ENCODE results near the gene NHEJ1. TPM values are rescaled to one million over a fixed set of nuclear protein-coding genes. Genes with fewer than 3 reads are reported as not detected.
A peak's percentile ranks its signal among the peaks of the same experiment; 100 is the strongest.

NHEJ1 gene
- total RNA-seq, 2 donors from 2014 or later, result 8.9 to 9.3 TPM

DNA sequence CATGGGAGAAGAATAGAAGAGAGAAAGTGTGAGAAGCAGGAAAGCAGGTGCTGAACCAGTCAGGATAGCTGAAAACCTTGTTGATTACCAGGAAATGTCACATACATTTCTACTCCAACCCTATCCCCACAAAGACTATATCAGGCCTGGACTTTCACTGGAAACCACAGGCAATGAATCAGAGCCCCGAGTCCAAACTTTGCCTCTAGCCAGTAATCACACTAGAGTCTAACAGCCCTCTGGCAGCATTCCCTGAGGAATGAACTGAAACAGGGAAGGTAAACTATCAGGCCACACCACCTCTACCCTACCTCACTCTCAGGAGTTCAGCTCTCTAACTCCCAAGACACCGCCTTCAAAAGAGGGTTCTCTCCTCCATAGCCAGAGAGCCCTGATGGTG lies 81.2 kb downstream of the NHEJ1 start:
- intact Hi-C loops (cut with DNase I), result no loop called here
- 75 to 91% methylated on average over 2 of the region's 2 CpGs for WGBS, 2 donors
- Histone ChIP-seq H3K27me3 (no peaks in the 10 kb centered on the region), H3K27ac (no peak overlapping the region), H3K4me3 (no peak overlapping the region), H3K4me1 (peaks cover 14% of the 10 kb centered on the region), H3K36me3 (replicated peaks in 1 of 2; ENCODE audit: insufficient read depth in 1 of 2, low read depth in 2 of 2) (peaks cover 0 to 4% of the 10 kb centered on the region in 2 donors), H3K9me3 (no peaks in the 10 kb centered on the region)
- no peak for TF ChIP-seq CTCF (IDR thresholded peaks at IDR 0.05)
- TF ChIP-seq POLR2A (IDR thresholded peaks at IDR 0.05), result no peak
- ATAC-seq (no peak), DNase-seq (no peak)

DNA sequence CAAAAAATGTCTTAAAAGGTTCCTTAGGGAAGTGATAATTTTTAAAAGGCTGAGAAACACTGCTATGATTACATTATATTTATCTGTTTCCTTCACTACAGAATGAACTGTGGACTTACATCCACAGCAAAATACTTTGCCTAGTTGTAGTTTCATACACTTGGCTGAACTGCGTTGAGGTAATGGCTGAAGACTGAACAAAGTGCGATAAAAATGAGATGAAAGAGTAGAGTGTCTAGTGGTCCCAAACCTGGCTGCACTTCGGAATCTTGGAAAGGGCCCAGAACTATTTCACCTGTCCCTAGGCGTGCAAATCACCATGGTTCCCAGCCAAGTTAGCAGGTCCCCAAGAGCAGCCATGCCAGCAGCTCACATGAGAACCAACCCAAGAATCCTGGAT lies 81.7 kb downstream of the NHEJ1 start:
- DNase-seq, result no peak
- Histone ChIP-seq H3K9me3 (no peaks in the 10 kb centered on the region), H3K4me1 (peaks cover 14% of the 10 kb centered on the region), H3K4me3 (no peak overlapping the region), H3K27me3 (no peaks in the 10 kb centered on the region), H3K27ac (no peak overlapping the region), H3K36me3 (replicated peaks in 1 of 2; ENCODE audit: insufficient read depth in 1 of 2, low read depth in 2 of 2) (peaks cover 0 to 4% of the 10 kb centered on the region in 2 donors)
- no peak for ATAC-seq
- no peak for TF ChIP-seq CTCF (IDR thresholded peaks at IDR 0.05)
- intact Hi-C loops (cut with DNase I), result no loop called here
- 85 to 98% methylated on average over 4 of the region's 4 CpGs for WGBS, 2 donors

- no peak overlapping the region for H3K27ac ChIP-seq
- no peaks in the 10 kb centered on the region for H3K27me3 ChIP-seq
- ATAC-seq (no peak), DNase-seq (no peak)
- peaks cover 0 to 4% of the 10 kb centered on the region in 2 donors for H3K36me3 ChIP-seq (replicated peaks in 1 of 2; ENCODE audit: insufficient read depth in 1 of 2, low read depth in 2 of 2)
- peaks cover 14% of the 10 kb centered on the region for H3K4me1 ChIP-seq
- H3K4me3 ChIP-seq, result no peak overlapping the region
- TF ChIP-seq CTCF (IDR thresholded peaks at IDR 0.05) (no peak), POLR2A (IDR thresholded peaks at IDR 0.05) (no peak)
- intact Hi-C loops (cut with DNase I), result no loop called here
- WGBS, 2 donors, result 73 to 80% methylated on average over 3 of the region's 3 CpGs
- no peaks in the 10 kb centered on the region for H3K9me3 ChIP-seq
Observed at GRCh38 chr2:219078126-219078525, 82.5 kb downstream of the NHEJ1 start.

GRCh38 chr2:219076253-219076652 lies 84.4 kb downstream of the NHEJ1 start:
- intact Hi-C loops (cut with DNase I), result no loop called here
- DNase-seq (no peak), ATAC-seq (no peak)
- TF ChIP-seq CTCF (IDR thresholded peaks at IDR 0.05) (no peak), POLR2A (IDR thresholded peaks at IDR 0.05) (no peak)
- H3K4me1 ChIP-seq, result no peaks in the 10 kb centered on the region
- H3K27me3 ChIP-seq, result no peaks in the 10 kb centered on the region
- H3K27ac ChIP-seq, result no peak overlapping the region
- WGBS, 2 donors, result 85 to 98% methylated on average over 3 of the region's 3 CpGs
- peaks cover 0 to 4% of the 10 kb centered on the region in 2 donors for H3K36me3 ChIP-seq (replicated peaks in 1 of 2; ENCODE audit: insufficient read depth in 1 of 2, low read depth in 2 of 2)
- no peak overlapping the region for H3K4me3 ChIP-seq
- H3K9me3 ChIP-seq, result no peaks in the 10 kb centered on the region

- Histone ChIP-seq H3K4me1 (no peaks in the 10 kb centered on the region), H3K27ac (no peak overlapping the region), H3K36me3 (replicated peaks in 1 of 2; ENCODE audit: insufficient read depth in 1 of 2, low read depth in 2 of 2) (peaks cover 0 to 4% of the 10 kb centered on the region in 2 donors), H3K9me3 (no peaks in the 10 kb centered on the region), H3K4me3 (no peak overlapping the region), H3K27me3 (no peaks in the 10 kb centered on the region)
- WGBS, 2 donors, result 48 to 53% methylated on average over 14 of the region's 14 CpGs
- TF ChIP-seq CTCF (IDR thresholded peaks at IDR 0.05) (peak; percentile 16 to 66 (median 54)), POLR2A (IDR thresholded peaks at IDR 0.05) (no peak)
- intact Hi-C loops (cut with DNase I), result no loop called here
- peak; percentile 52 for ATAC-seq
- peak; percentile 46 to 71 (median 64) for DNase-seq
Observed at GRCh38 chr2:219073413-219074129, 87.0 kb downstream of the NHEJ1 start.

All from body of pancreas (tissue), 4 donors.